DND-41 (cell line): ENCODE measurements around the gene SPATA31E1.

ENCODE experiments used
- CTCF ChIP-seq: IDR thresholded peaks from 2 replicates; pipeline ENCODE4 v1.5.1; 2012; ENCODE audit warnings: borderline replicate concordance, low read length, moderate library complexity, mild to moderate bottlenecking; ENCODE audit not compliant: poor library complexity, severe bottlenecking; ENCODE audit errors: extremely low read depth
- EZH2 ChIP-seq: IDR thresholded peaks from 3 replicates; pipeline ENCODE4 v1.6.1; 2012; ENCODE audit warnings: borderline replicate concordance, low read depth, mild to moderate bottlenecking, moderate library complexity, low read length, inconsistent platforms; ENCODE audit not compliant: severe bottlenecking

- no peak for TF ChIP-seq CTCF
- no peak for TF ChIP-seq EZH2
Observed at GRCh38 chr9:87857948-87858335, 24.7 kb upstream of the SPATA31E1 start.
